HG03575 (cell line): ENCODE results near the gene BARX1.
"Not testable (repeated sequence)": the region's sequence is repeated elsewhere in the genome, so short reads cannot be mapped to it uniquely, and the experiment has no call there.

Experiments used
- ATAC-seq: cut with Tn5 transposase; IDR thresholded peaks from one replicate; pipeline ENCODE4 v1.9.1; 2021; ENCODE audit not compliant: unreplicated experiment, insufficient number of reproducible peaks, low FRiP score; ENCODE audit errors: extremely low read depth

The BARX1 gene

GRCh38 chr9:93953496-93954433 lies 1.4 kb downstream of the BARX1 start:
- ATAC-seq = no peak

- ATAC-seq = no peak
Measured at GRCh38 chr9:93952784-93953495, 2.2 kb downstream of the BARX1 start.

DNA sequence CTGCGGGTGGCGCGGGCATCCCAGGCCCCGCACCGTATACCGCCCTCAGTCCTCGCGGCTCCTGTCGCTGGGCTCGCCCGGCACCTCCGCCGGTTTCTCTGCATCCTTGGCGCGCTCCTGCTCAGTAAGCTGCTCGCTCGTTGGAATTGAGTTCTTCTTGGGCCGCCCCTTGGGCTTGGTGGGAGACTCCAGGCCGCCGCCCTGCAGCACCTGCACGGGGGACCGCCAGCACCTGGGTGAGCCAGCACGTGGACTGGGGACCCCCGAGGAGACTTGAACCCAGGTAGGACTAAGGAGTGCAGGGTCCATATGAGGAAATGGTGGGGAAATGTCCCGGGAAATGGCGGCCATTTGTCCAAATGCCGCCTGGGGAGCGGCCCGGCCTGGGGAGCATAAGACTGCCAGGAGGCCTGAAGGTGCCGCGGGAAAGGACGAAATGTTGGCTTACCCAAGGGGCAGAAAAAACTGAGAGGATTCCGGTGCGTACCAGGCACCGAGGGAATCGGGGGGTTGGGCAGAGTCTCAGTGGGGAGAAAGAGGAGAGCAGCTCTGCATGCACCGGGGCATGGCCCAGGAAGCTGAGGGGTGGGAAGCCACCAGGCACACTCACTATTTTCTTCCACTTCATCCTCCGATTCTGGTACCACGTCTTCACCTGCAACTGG lies 2.9 kb downstream of the BARX1 start:
- no peak for ATAC-seq

DNA sequence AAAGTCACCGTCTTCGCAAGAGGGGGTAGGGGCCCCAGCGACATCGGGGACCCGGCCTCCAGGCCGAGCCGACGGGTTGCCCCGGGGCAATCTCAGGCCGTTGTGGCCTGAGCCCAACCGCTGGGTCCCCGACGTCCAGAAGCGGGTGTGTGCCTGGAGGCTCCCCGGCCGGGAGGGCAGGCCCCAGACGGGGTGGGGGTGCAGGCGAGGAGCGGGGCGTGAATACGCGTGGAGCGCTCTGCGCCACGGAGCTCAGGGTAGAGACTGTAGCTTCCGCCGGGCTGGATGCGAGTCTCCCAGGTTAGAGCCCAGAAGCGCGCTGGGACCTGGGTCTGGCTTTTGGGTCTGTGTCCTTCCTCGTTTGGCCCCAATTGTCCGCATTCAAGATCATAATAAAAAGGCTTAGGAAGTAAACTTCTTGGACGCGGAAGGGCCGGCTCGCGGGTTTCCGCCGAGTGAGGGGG lies 3.5 kb downstream of the BARX1 start:
- no peak for ATAC-seq

DNA sequence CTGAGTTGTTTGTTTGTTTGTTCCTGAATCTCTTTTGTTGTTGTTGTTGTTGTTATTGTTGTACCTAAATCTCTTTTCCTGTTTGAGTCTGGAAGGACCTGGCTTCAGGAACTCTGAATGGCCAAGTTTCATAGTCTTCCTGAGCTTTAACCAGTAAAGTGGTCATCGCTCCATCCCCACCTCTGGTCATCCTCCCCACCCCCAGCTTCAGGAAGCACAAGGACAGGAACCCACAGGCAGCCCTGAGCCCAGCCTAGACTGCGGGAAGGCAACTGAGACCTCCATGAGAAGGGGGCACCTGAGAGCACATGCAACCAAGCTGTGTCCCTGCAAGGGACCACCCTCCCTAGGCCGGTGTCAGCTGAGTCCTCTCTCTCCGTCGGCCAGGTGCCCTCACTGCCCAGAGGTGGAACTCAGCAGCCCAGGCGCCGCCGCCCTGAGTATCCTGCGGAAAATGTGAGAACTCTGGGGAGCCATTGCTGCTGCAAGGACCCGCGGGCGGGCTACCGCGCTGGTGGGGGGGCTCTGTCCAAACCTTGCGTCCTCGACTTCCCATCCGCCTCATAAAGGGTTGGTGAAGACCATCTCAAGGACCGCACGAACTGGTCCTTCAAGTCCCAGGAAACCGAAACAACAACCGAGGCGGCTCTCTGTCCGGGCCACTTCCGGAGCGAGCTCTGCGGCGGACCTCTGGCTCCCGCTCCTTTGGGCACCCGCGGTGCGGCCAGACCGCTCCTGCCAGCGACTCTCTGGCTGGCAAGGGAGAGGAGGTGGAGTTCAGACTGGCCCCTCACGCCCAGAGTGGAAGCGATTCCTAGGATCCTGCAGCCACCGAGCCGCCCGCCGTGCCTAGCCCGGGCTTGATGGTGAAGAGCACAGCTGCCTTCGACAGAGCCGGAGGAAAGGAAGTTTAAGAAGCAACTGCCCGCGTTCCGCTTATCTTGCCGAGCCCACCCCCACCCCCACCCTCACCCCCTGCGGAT lies 4.2 kb downstream of the BARX1 start:
- ATAC-seq = no peak

DNA sequence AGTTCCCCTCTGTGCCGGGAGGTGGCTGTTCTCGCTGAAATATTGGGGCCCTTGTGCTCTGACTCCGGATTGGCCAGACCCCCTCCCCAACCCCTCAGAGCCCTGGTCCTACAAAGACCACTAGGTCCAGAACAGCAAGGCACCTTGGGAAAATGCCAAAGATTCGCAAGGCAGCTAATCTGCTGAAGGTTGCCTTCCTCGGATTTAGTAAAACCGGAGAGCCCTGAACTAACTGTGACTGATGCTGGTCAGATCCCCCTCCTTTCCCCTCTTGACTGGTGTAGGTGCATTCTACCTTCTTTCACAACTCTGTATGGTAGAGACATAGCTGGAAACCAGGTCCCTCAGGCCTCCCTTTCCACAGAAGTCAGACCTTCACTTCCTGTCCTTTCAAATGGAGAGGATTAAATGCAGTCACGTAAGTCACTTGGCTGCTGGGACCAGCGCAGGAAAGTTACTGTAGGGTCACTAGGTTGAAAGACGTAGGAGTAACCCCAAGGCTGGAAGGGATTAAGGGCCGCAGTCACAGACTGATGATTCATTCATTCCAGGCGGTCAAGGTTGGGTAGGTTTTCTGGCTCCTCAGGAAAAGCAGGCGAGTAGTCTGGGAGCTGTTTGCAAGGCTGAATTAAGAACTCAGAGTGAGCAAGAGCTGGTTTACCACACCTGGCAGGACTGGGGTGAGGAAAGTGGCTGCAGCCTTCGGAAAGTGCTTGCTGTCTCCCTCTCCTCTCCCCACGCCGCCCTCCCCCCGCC lies 5.3 kb downstream of the BARX1 start:
- ATAC-seq = no peak

DNA sequence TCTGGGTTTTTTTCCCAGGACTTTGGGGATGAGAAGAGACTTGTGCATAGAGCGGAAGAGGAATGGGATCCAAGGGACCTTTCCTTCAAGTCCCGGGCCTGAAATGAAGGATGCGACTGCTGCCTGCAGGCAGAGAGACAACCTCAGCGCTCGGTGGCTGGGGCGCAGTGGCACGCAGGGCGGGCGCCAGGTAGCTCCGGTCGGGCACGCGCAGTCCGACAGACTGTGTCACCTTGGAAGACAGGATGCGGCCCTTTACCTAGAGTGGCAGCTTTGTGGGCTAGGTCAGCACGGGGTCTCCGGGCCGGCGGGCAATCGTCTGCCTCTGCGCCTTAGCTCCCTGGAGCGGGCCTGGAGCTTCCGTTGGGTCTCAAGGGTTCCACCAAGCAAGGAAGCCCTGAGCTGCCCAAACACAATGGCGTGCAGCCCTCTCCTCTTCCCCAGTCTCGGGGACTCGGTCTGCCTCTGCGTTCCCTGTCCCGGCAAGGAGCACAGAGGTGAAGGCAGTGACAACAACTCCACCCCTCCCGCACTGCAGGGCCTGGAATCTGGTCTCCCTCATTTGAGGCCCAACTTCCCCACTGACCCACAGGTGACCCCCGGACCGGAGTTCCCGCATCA lies 6.0 kb downstream of the BARX1 start:
- no peak for ATAC-seq

DNA sequence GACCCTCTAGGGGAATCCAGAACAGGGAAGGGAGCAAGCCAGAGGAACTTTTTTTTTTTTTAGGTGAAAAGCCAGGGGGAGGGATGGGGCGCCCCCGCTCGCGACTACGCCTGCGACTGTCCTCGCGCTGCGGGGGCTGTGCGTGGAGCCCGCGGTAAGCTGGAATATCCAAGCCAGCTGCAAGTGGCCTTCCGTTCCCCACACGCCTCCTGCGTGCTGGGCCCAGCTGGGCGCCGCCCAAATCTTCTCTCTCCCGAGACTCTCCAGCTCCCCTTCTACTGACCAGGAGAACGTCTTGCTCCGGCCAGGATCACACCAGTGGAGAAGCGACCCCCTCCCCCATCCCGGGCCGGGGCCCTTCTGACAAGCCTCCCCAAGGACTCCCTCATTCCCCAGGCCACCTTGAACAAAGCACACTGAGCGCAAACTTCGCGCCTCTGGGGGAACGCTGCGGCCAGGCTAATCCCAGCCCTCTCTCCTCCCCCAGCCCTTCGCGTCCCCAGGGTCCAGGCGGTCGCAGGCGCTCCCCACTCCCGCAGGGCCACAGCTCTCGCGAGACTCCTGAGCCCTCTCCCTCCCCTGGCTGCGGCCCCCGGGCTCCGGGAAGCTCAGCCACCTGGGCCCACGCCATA lies 6.6 kb downstream of the BARX1 start:
- no peak for ATAC-seq

DNA sequence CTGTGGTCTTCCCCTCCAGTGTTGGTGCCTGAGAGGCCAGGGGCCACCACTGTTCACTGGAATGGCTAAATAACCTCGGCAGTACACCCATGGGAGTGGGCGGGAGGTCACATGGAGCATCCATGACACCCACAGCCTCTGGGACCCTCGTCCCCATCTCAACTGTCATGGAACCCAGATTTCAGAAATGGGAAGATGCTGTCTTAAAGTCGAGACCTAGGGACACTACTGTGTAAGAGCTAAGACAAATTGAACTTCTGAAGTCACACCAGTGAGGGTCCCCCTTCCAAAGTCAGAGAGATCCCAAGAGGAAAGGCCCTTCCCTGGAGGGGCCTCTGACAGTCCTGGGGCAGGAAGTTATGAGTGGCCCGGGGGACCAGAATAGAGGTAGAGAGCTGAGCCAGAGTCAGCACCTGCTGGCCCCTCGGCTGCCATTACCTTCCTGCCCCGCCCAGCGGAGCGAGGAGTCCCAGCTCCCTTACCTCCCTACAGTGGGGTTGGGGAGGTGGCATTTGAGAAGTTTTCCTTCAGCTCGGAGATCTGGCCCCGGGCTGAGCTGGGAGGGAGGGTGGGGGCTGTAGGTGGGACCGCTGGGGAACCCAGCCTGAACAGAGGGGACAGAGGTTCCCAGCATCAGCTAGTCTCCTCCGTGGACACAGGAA lies 7.6 kb downstream of the BARX1 start:
- no peak for ATAC-seq

- ATAC-seq = no peak
Measured at GRCh38 chr9:93946338-93946712, 8.8 kb downstream of the BARX1 start.

GRCh38 chr9:93945400-93946337 lies 9.5 kb downstream of the BARX1 start:
- ATAC-seq = no peak

- ATAC-seq = no peak
Measured at GRCh38 chr9:93944011-93944410, 11.1 kb downstream of the BARX1 start.

- ATAC-seq = no peak
Measured at GRCh38 chr9:93942161-93942560, 13.0 kb downstream of the BARX1 start.

- no peak for ATAC-seq
Measured at GRCh38 chr9:93941493-93941892, 13.7 kb downstream of the BARX1 start.

DNA sequence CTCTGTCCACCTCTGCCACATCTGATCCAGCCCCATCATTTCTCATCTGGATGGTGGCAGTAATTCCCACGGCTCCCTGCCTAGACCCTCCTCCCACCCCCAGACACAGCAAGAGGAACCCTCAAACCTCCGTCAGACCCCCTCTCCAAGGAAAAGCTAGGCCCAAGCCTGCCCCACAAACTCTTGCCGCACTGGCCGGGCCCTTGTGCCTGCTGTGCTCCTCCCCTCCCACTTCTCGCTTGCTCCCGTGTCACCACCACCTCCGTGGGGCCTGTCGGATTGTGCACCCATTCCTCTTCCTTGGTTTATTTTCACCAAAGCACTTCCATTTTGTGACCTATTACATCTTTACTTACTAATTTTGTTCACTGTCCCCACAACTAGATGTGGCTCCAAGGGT lies 14.2 kb downstream of the BARX1 start:
- no peak for ATAC-seq

- not testable (repeated sequence) for ATAC-seq
Measured at GRCh38 chr9:93939589-93939988, 15.6 kb downstream of the BARX1 start.
